Cardiac fibroblast (primary cell): ENCODE data around the gene FUS.
"Not testable (repeated sequence)": the region's sequence is repeated elsewhere in the genome, so short reads cannot be mapped to it uniquely, and the experiment has no call there.

ENCODE experiments used
- DNase-seq, 2 donors: peaks; one replicate each; pipeline versions ENCODE4 v3.0.0 to v3.0.0-alpha.2; 2010; ENCODE audit warnings: low read depth in 2 of 2
- H3K4me3 ChIP-seq, 2 donors: replicated peaks in 1 of 2; 1 replicate in 1 of 2; 2 replicates in 1 of 2; pipeline ENCODE4 v1.5.1; 2011; ENCODE audit warnings: low read depth in 2 of 2, low read length in 2 of 2, mild to moderate bottlenecking in 2 of 2, moderate library complexity in 1 of 2
- CTCF ChIP-seq: IDR thresholded peaks from one replicate; pipeline ENCODE4 v1.5.1; 2011; ENCODE audit warnings: low read depth, mild to moderate bottlenecking, low read length, inconsistent platforms

The FUS gene

GRCh38 chr16:31157136-31157535 is 22.8 kb upstream of the FUS start:
- no peak overlapping the region for H3K4me3 ChIP-seq
- no peak for TF ChIP-seq CTCF
- no peak for DNase-seq

GRCh38 chr16:31167315-31167714 is 12.6 kb upstream of the FUS start:
- no peak for DNase-seq
- TF ChIP-seq CTCF, result no peak
- H3K4me3 ChIP-seq, result no peak overlapping the region

- TF ChIP-seq CTCF, result no peak
- no peak for DNase-seq
- H3K4me3 ChIP-seq, result no peak overlapping the region
Observed at GRCh38 chr16:31168848-31169247, 11.1 kb upstream of the FUS start.

- peak in 1 of 2 donors; percentile 21 for DNase-seq
Observed at GRCh38 chr16:31170048-31170447, 9.9 kb upstream of the FUS start.

GRCh38 chr16:31177136-31177535 is 2.8 kb upstream of the FUS start:
- peak; percentile 36 to 37 for DNase-seq
- H3K4me3 ChIP-seq, result no peak overlapping the region

More at GRCh38 chr16:31170048-31170447, 9.9 kb upstream of the FUS start:
- not testable (repeated sequence) for H3K4me3 ChIP-seq

GRCh38 chr16:31179219-31179746 is 656 bp upstream of the FUS start:
- peak overlapping the region; percentile 91 to 92 for H3K4me3 ChIP-seq
- TF ChIP-seq CTCF, result no peak
- DNase-seq, result peak in 1 of 2 donors; percentile 28

More at GRCh38 chr16:31177136-31177535, 2.8 kb upstream of the FUS start:
- no peak for TF ChIP-seq CTCF

GRCh38 chr16:31181102-31181830 is 1.3 kb downstream of the FUS start:
- H3K4me3 ChIP-seq, result peak overlapping the region; percentile 91 to 92
- DNase-seq, result peak; percentile 37 to 58
- no peak for TF ChIP-seq CTCF
